SK-N-SH (cell line): ENCODE results near the gene SFN. TPM values are rescaled to one million over a fixed set of nuclear protein-coding genes. Genes with fewer than 3 reads are reported as not detected.

ENCODE experiments used
- CTCF ChIA-PET: fragments of 300-600, 350-600 bp; formaldehyde crosslinking; extraction: SDS; loops from one replicate; lab custom pipeline; 2021; lab: Yijun Ruan, JAX
- POLR2A ChIA-PET: fragments of 350-600 bp; sonication (Branson Sonifier 250); formaldehyde crosslinking; extraction: SDS; loops from one replicate; lab custom pipeline; 2020; ENCODE audit warnings: antibody characterized with exemption, inconsistent platforms; lab: Yijun Ruan, JAX
- DNase-seq: peaks from one replicate; pipeline ENCODE4 v3.0.0; 2012
- H2AFZ ChIP-seq: fragments of 200-600 bp; sonication (generic); 2 replicates; pipeline ENCODE4 v1.8.1; 2016; ENCODE audit warnings: antibody characterized with exemption, mild to moderate bottlenecking, low read depth
- H3F3A ChIP-seq: fragments of 200-600 bp; sonication (generic); replicated peaks from 2 replicates; pipeline ENCODE3; 2016; ENCODE audit warnings: antibody characterized with exemption, mild to moderate bottlenecking; ENCODE audit not compliant: insufficient read depth
- H3K27ac ChIP-seq, 2 experiments: fragments of 200-500 bp in 1 of 2; fragments of 200-600 bp in 1 of 2; sonication (Bioruptor generic) in 1 of 2; sonication (generic), shearing (Covaris generic) in 1 of 2; 2 replicates each; pipeline versions ENCODE4 v1.5.1 to v1.6.1; 2014 to 2016; ENCODE audit warnings: low read depth in 2 of 2, inconsistent platforms in 1 of 2, low read length in 1 of 2, mild to moderate bottlenecking in 1 of 2, mixed read lengths in 1 of 2
- H3K27me3 ChIP-seq: fragments of 200-600 bp; sonication (generic), shearing (Covaris generic); 2 replicates; pipeline ENCODE4 v1.6.1; 2016; ENCODE audit warnings: mixed run types; ENCODE audit not compliant: insufficient read depth
- H3K36me3 ChIP-seq, 2 experiments: fragments of 200-500 bp in 1 of 2; fragments of 200-600 bp in 1 of 2; sonication (Bioruptor generic) in 1 of 2; sonication (generic) in 1 of 2; replicated peaks in 1 of 2; 2 replicates each; pipeline versions ENCODE3 to v1.5.1; 2014 to 2016; ENCODE audit warnings: low read length in 1 of 2, mild to moderate bottlenecking in 1 of 2; ENCODE audit not compliant: insufficient read depth in 2 of 2, control insufficient read depth in 1 of 2
- H3K4me1 ChIP-seq, 2 experiments: fragments of 200-500 bp in 1 of 2; fragments of 200-600 bp in 1 of 2; sonication (Bioruptor generic) in 1 of 2; sonication (generic), shearing (Covaris generic) in 1 of 2; 2 replicates each; pipeline versions ENCODE4 v1.5.1 to v1.6.1; 2014 to 2016; ENCODE audit warnings: low read depth in 1 of 2, low read length in 1 of 2, mixed run types in 1 of 2; ENCODE audit not compliant: insufficient read depth in 2 of 2, control insufficient read depth in 1 of 2
- H3K4me2 ChIP-seq: fragments of 200-600 bp; sonication (generic), shearing (Covaris generic); 2 replicates; pipeline ENCODE4 v1.6.1; 2017; ENCODE audit warnings: mixed run types
- H3K4me3 ChIP-seq, 2 experiments: fragments of 200-500 bp in 1 of 2; fragments of 200-600 bp in 1 of 2; sonication (Bioruptor generic) in 1 of 2; sonication (generic), shearing (Covaris generic) in 1 of 2; 2 replicates each; pipeline versions ENCODE4 v1.5.1 to v1.8.1; 2014 to 2016; ENCODE audit warnings: low read depth in 2 of 2, inconsistent platforms in 1 of 2, low read length in 1 of 2, mild to moderate bottlenecking in 1 of 2, mixed read lengths in 1 of 2, moderate library complexity in 1 of 2
- H3K79me2 ChIP-seq: fragments of 200-600 bp; sonication (generic); 2 replicates; pipeline ENCODE4 v1.8.1; 2017; ENCODE audit warnings: mild to moderate bottlenecking; ENCODE audit not compliant: insufficient read depth
- H3K9ac ChIP-seq: fragments of 200-600 bp; sonication (generic); 2 replicates; pipeline ENCODE4 v1.6.1; 2017; ENCODE audit warnings: mixed run types
- H3K9me2 ChIP-seq: fragments of 200-600 bp; sonication (generic); 2 replicates; pipeline ENCODE4 v1.6.1; 2017; ENCODE audit warnings: mixed run types
- H3K9me3 ChIP-seq: fragments of 200-600 bp; sonication (generic); 2 replicates; pipeline ENCODE4 v1.6.1; 2017; ENCODE audit warnings: mixed run types, mild to moderate bottlenecking, moderate library complexity
- H4K20me1 ChIP-seq: fragments of 200-600 bp; sonication (generic); 2 replicates; pipeline ENCODE4 v1.6.1; 2017; ENCODE audit warnings: mild to moderate bottlenecking, mixed run types; ENCODE audit not compliant: insufficient read depth
- CHD2 ChIP-seq: fragments of 150-350 bp; IDR thresholded peaks from 2 replicates; pipeline ENCODE4 v1.6.1; 2018; ENCODE audit warnings: low read length; ENCODE audit not compliant: partially characterized antibody
- EP300 ChIP-seq, 2 experiments: IDR thresholded peaks; 2 replicates each; pipeline versions ENCODE4 v1.4.0 to v1.6.1; 2012; ENCODE audit warnings: borderline replicate concordance in 1 of 2, low read depth in 1 of 2, low read length in 1 of 2
- EZH2phosphoT487 ChIP-seq: fragments of 200-600 bp; sonication (generic); IDR thresholded peaks from 2 replicates; pipeline ENCODE4 v1.6.1; 2017; ENCODE audit warnings: low read depth, mixed run types, mild to moderate bottlenecking, antibody characterized with exemption, moderate library complexity, borderline replicate concordance
- JUND ChIP-seq: IDR thresholded peaks from 2 replicates; pipeline ENCODE4 v1.4.0; 2012
- MAX ChIP-seq: IDR thresholded peaks from 2 replicates; pipeline ENCODE4 v1.4.0; 2012; ENCODE audit warnings: low read depth
- MEF2A ChIP-seq: IDR thresholded peaks from 2 replicates; pipeline ENCODE4 v1.4.0; 2012; ENCODE audit warnings: low read depth, borderline replicate concordance
- NFIC ChIP-seq: IDR thresholded peaks from 2 replicates; pipeline ENCODE4 v1.4.0; 2012; ENCODE audit warnings: borderline replicate concordance
- NRF1 ChIP-seq: IDR thresholded peaks from 2 replicates; pipeline ENCODE4 v1.6.1; 2012; ENCODE audit warnings: low read depth, mild to moderate bottlenecking, low read length
- RAD21 ChIP-seq: IDR thresholded peaks from 2 replicates; pipeline ENCODE4 v1.6.1; 2012; ENCODE audit warnings: mild to moderate bottlenecking, low read length
- RCOR1 ChIP-seq: fragments of 150-350 bp; IDR thresholded peaks from 2 replicates; pipeline ENCODE4 v1.6.1; 2017; ENCODE audit warnings: antibody characterized with exemption, low read length
- RFX5 ChIP-seq: IDR thresholded peaks from 2 replicates; pipeline ENCODE4 v1.6.1; 2012; ENCODE audit warnings: mild to moderate bottlenecking, improper control_type of control experiment, low read length
- USF2 ChIP-seq: fragments of 150-350 bp; IDR thresholded peaks from 2 replicates; pipeline ENCODE4 v1.6.1; 2017; ENCODE audit warnings: antibody characterized with exemption, low read length, low read depth, borderline replicate concordance
- WGBS: methylation state at CpG from one replicate; pipeline ENCODE4 v1.1.6; 2017; ENCODE audit warnings: low lambda C conversion rate; 5-methylcytosine and 5-hydroxymethylcytosine counted together
- polyA plus RNA-seq, 3 experiments: library from polyadenylated mRNA; depleted of rRNA; stranded (reverse); fragments of >200 nt; gene quantifications; 2 replicates each; pipeline ENCODE4 v1.2.3, GENCODE V29; 2012
- TF ChIP-seq, protein P1 (sequence below): fragments of 200-600 bp; sonication (generic); IDR thresholded peaks from 2 replicates; pipeline ENCODE4 v1.6.1; 2017; ENCODE audit warnings: antibody characterized with exemption, mild to moderate bottlenecking, moderate library complexity

The SFN gene
- polyA plus RNA-seq, 1 of the 3 experiments (the other 2 are of a cell fraction) = 0.18 TPM

DNA sequence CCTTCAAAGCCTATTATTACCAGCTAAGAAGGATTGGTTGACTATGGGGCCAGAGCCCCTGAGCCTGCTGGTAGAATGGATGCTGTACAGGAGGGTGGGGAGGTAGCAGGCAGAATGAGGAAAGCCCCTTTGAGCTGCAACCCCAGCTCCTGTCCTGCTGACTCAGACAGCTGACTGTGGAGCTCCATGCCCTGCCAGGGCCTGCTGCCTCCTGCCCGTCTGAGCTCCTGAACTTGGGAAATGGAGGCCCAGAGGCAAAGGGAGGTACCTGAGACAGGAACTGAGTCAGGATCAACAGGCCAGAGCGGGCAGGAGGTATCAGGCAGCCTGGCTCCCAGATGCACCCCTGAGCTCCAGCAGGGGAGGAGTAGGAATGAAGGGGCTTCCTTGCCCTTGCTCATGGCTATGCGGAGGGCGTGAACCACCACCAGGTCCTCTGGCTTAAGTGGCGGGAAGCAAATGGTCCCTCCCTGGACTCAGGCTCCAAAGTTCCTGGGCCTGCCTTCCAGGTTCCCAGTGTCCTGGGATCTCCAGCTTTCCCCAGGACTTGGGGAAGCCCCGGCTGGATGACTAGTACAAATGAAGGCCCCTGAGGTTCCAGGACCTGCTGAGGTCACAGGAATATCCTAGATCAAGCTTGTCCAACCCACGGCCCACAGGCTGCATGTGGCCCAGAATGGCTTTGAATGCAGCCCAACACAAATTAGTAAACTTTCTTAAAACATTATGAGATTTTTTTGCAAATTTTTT lies 3.9 kb upstream of the SFN start (continued):
- TF ChIP-seq MEF2A = no peak
- TF ChIP-seq JUND = no peak
- no peak for TF ChIP-seq USF2
- no peak for TF ChIP-seq RAD21
- TF ChIP-seq MAX = no peak
- no peak for TF ChIP-seq NFIC
- TF ChIP-seq EZH2phosphoT487 = no peak
- TF ChIP-seq RFX5 = no peak
- no peak for TF ChIP-seq NRF1

GRCh38 chr1:26861286-26861701 lies 1.7 kb upstream of the SFN start:
- Histone ChIP-seq H3K27ac (no peak overlapping the region), H3K4me1 (peaks cover 6 to 7% of the 10 kb centered on the region in 2 experiments; a peak in 2 of 4 replicates), H3K4me2 (no peak overlapping the region), H3K9me3 (no peaks in the 10 kb centered on the region), H3K27me3 (no peaks in the 10 kb centered on the region), H3K9ac (no peak overlapping the region), H3K36me3 (peaks cover 0 to 2% of the 10 kb centered on the region in 2 experiments), H3F3A (peaks cover 13% of the 10 kb centered on the region)
- POLR2A ChIA-PET = no interaction called here
- WGBS = 70% methylated on average over 5 of the region's 5 CpGs
- DNase-seq = no peak
- TF ChIP-seq EP300 (IDR thresholded peaks at IDR 0.05; ENCODE audit: borderline replicate concordance in 1 of 2, low read depth in 1 of 2, low read length in 1 of 2) (no peak), RCOR1 (no peak), CHD2 (no peak)
- TF ChIP-seq, protein P1, sequence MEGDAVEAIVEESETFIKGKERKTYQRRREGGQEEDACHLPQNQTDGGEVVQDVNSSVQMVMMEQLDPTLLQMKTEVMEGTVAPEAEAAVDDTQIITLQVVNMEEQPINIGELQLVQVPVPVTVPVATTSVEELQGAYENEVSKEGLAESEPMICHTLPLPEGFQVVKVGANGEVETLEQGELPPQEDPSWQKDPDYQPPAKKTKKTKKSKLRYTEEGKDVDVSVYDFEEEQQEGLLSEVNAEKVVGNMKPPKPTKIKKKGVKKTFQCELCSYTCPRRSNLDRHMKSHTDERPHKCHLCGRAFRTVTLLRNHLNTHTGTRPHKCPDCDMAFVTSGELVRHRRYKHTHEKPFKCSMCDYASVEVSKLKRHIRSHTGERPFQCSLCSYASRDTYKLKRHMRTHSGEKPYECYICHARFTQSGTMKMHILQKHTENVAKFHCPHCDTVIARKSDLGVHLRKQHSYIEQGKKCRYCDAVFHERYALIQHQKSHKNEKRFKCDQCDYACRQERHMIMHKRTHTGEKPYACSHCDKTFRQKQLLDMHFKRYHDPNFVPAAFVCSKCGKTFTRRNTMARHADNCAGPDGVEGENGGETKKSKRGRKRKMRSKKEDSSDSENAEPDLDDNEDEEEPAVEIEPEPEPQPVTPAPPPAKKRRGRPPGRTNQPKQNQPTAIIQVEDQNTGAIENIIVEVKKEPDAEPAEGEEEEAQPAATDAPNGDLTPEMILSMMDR = peak; percentile 44
- TF ChIP-seq, all 33 proteins: peak for 1
- no peaks in the 10 kb centered on the region for H4K20me1 ChIP-seq
- no peaks in the 10 kb centered on the region for H3K79me2 ChIP-seq
- no peak overlapping the region for H3K4me3 ChIP-seq
- CTCF ChIA-PET = interaction anchor here (1.5 kb wide), 1 partner anchor 8 kb away, joined by 5 read pairs; no protein-coding TSS in a partner anchor
- no peak overlapping the region for H2AFZ ChIP-seq
- no peaks in the 10 kb centered on the region for H3K9me2 ChIP-seq
